ENCODE data around the gene KIF26A.

KIF26A gene

DNA sequence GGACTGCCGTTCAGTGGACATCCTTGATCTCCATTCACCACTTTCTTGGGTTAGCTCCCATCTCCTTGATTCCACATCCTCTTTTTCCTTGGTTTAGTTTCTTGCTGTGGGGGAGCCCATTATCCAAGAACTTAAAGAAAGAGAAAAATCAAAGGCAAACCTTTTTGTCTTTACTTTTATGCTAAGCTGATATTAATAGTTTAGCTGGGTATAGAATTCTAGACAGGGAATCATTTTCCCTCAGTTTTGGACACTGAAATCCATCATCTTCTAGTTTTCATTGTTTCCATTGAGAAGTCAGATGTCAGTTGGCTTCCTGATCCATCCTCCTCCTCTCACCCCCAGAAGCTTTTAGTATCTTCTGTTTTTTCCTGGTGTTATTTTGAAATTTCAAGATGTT, 8.8 kb upstream of the KIF26A start:
- Histone ChIP-seq H3K4me3 (no peak overlapping the region), H3K27ac (no peak overlapping the region)
- no peak for DNase-seq (ENCODE audit: low spot score)
- no peak for TF ChIP-seq CTCF (IDR thresholded peaks at IDR 0.05)

DNA sequence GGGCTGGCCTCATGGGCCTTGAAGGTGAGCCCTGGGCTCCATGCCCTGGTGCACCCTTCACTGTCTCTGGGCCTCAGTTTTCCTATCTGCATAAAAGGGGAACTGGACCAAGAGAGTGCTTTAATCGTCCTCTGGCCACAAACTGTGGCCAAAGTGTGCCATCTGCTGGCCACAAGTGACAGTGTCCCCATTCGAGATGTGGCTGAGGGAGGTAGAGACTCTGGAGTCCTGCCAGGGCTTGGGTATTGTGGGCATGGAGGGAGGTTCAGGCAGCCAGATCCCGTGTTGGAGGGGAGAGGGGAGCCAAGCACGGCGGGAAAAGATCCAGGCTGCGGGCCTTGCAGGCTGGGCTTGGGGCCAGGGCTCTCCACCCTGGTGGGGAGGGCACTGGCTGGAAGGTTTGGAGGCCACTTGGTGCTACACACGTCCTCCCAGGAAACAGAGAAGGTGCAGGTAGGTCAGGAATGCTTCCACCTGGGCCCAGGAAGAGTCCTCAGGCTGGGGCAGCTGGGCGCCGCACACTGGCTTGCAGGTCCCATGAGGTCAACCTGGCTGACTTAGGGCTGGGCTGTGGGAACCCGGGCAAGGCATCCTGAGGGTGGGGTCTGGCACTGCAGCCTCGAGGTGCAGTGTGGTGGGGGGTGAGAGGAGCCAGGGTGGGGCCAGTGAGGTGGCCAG, 7.3 kb upstream of the KIF26A start:
- DNase-seq (ENCODE audit: low spot score), result no peak

GRCh38 chr14:104131968-104132732, 6.2 kb upstream of the KIF26A start:
- Histone ChIP-seq H3K4me3 (no peak overlapping the region), H3K27ac (no peak overlapping the region)
- TF ChIP-seq CTCF (IDR thresholded peaks at IDR 0.05), result no peak
- no peak for DNase-seq (ENCODE audit: low spot score)

More for the DNA sequence above, 7.3 kb upstream of the KIF26A start:
- peak; percentile 38 for TF ChIP-seq CTCF (IDR thresholded peaks at IDR 0.05)
- Histone ChIP-seq H3K27ac (no peak overlapping the region), H3K4me3 (no peak overlapping the region)

DNA sequence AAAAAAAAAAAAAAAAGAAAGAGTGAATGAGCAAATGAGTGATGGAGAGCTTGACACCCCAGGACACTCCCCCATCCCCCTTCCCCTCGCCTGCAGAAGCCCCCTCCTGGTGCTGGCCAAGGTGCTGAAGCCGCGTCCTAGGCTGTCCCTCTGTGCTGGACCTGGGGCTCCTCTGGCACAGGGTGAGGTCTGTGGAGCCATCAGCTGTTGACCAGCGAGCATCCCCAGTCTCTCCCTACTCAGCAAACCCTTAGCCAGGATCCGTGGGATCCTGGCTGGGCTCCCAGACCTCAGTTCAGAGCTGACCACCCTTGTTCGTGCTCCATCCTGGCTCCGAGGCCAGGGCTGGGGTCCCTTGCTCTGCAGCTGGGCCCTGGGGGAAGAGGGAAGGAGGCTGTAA, 5.4 kb upstream of the KIF26A start:
- H3K27ac ChIP-seq, result no peak overlapping the region
- H3K4me3 ChIP-seq, result no peak overlapping the region
- DNase-seq (ENCODE audit: low spot score), result no peak
- no peak for TF ChIP-seq CTCF (IDR thresholded peaks at IDR 0.05)

DNA sequence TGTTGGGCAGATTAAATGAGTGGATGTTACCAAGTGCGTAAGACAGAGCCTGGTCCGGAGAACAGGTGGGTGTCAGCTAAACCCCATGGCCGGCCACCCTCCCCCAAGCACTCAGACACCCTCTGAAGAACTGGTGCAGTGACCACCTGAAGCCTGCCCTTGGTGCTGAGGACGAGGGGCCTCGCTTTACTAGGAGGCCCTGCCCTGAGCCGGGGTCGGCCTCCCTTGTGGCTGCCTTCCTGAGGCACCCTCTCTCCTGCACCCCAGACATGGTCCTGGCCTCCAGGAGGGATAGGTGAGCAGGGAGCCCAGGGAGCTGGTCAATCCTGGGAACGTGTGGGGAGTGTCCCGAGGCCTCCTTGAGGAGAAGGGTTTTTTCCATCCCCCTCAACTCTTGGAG, 4.9 kb upstream of the KIF26A start:
- Histone ChIP-seq H3K4me3 (no peak overlapping the region), H3K27ac (no peak overlapping the region)
- DNase-seq (ENCODE audit: low spot score), result no peak
- no peak for TF ChIP-seq CTCF (IDR thresholded peaks at IDR 0.05)

- DNase-seq (ENCODE audit: low spot score), result no peak
- Histone ChIP-seq H3K4me3 (no peak overlapping the region), H3K27ac (no peak overlapping the region)
- TF ChIP-seq CTCF (IDR thresholded peaks at IDR 0.05), result no peak
These were observed 4.1 kb upstream of the KIF26A start for GRCh38 chr14:104134061-104134965.
